ENCODE results near the gene DNAJC24.
"Not testable (repeated sequence)": the region's sequence is repeated elsewhere in the genome, so short reads cannot be mapped to it uniquely, and the experiment has no call there.

The DNAJC24 gene, protein sequence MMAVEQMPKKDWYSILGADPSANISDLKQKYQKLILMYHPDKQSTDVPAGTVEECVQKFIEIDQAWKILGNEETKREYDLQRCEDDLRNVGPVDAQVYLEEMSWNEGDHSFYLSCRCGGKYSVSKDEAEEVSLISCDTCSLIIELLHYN

DNA sequence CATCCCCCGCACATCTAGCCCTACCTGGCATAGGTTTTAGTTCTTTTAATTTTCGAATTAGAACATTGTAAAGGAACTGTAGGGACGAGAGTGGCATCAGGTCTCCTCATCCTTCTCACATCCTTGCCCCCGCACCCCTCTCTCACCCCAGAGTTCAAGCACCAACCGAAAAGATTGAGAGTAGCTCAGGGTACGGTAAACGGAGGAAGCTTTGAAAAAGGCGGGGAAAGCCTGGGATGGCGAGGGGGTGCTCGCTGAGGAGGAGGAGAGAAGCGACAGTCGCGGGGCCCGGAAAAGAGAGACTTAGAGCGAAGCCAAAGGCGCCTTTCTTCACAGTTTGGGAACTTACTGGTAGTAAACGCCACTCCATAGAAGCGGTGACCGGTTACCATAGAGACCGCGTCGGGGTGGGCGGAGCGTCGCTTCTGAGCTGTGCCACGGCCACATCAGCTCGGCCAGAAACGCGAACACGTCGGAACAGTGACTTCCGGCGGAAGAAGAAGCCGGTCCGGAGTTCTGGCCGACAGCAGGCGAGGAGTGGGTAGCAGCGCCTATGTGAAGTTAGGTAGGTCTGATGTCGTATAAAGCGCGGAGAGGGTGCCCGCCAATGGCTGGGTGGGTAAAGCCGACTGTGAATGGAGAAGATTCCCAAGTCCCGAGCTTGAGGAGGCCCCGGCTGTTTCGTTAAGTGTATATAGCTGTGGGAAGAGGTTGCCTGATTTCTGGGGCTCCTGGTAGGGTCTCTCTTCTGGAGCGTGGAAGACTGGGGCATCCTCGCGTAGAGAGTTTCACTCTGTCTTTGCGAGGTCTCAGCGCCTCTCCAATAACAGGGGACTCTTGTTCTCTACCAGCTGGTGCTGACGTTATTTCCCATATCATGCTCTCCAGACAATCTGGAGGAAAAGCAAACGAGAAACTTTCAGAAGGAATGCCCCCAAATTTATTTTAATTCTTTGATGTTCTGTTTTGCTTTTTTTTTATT, at the start of gene DNAJC24, which contains the start of gene DCDC1:
DNAJC24 (plus strand) TSS at position 513 of the 982 bp plus-strand sequence. CDS start 889 bp downstream, outside the sequence.
DCDC1 (minus strand) TSS at position 392 of the 982 bp plus-strand sequence. CDS start 41,459 bp downstream, outside the sequence.
- DNase-seq (ENCODE audit: low read depth) = peak; percentile 91

DNA sequence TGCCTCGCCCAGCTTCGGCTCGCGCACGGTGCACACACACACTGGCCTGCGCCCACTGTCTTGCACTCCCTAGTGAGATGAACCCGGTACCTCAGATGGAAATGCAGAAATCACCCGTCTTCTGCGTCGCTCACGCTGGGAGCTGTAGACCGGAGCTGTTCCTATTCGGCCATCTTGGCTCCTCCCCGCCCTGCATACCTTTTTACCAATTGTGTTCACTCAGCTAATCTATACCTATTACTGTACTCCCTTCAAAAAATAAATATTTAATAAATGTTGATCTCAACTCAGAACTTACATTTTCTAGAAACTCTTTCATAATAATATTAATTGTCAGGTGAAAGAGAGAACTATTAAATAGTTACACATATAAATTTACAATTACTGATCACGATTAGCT, 48.2 kb upstream of the DNAJC24 start:
- DNase-seq (ENCODE audit: low read depth) = not testable (repeated sequence)

DNA sequence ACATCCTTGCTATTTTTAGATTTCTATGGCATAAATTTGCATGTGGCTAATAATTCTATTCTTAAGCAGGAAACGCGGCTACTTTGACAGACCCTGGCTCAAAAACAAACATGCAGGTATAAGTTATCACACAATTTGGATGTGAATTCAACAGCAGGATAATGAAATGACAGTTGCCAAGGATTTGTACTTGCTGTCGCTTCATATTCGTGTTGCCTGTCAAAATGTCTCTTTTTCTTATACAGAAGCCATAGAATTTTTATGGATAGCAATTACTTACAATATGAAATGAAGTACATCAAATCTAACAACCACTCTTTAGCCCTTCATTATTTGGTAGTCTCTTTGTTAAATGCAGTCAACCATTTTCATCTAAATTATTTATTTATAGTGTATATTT, 46.5 kb upstream of the DNAJC24 start:
- DNase-seq (ENCODE audit: low read depth) = no peak

DNA sequence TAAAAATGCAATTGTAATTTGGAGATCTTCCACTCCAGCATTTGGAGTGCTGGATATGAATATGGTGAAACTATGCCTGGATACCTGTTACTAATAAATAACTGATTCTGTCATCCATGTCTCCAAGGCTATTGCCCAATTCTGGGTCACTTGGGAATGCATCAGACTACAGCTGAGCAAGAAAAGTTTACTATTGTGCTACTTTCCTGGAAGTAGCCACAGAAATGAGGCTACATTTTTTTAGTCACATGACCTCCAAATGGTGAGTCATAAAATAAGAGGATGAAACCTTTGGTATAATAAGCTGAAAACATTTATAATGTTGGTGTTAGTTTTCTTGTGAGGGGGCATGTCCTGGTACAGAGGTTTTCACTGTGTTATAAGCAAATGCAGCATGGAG, 44.5 kb upstream of the DNAJC24 start:
- no peak for DNase-seq (ENCODE audit: low read depth)

DNA sequence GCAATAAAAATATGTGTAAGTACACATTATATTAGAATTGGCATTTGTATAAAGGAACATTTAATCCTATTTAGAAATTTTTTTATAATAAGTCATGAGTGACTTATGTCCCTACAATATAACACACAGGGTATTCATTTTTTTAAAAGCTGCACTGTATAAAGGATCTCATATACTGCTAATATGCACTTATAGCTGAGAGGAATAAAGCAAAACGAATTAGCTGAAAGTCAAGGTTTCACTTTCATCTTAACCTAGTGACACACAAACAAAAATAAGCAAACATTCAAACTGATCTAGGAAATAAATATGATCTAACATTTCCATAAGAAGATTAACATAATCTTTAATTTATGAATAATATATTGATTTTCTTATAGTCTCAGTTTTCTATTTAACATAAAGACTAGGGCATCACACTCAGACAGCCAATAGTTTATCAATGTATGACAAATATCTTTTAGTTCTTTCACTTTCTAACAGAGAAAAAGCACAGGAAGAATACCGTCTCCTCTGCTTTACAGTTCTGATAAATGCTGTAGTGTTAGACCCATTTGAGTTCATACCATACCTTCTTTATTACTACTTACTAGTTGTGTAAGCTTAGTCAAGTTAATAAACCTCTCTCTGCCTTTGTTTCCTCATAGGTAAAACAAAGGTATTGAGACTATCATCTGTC, 43.1 kb upstream of the DNAJC24 start:
- DNase-seq (ENCODE audit: low read depth) = no peak

DNA sequence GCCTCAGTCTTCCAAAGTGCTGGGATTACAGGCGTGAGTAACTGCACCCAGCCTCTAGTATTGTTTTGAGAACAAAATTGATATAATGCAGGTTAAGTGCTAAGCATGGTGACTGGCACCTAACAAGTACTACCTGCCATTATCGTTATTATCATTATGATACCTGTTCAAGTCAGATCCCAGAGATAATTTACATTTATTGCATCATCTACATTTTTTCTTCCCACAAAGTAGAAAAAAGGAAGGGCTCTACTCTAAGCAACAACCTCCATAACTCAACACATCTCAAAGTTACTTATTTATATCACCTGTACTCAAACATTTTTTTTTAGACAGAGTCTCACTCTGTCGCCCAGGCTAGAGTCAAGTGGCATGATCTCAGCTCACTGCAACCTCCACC, 42.2 kb upstream of the DNAJC24 start:
- no peak for DNase-seq (ENCODE audit: low read depth)

DNA sequence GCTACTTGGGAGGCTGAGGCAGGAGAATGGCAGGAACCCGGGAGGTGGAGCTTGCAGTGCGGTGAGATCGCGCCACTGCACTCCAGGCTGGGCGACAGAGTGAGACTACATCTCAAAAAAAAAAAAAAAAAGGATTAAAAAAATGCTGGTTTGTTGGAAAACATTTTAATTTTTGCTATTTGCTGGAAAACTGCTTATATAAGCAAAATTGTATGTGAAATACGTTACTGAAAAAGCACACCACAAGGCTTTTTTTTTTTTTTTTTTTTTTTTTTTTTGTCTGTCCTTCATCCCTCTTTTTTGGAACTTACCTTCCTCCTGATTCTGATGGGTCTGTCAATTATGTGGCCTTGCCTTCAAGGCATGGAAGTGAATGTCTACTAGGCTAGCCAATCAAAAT, 41.0 kb upstream of the DNAJC24 start:
- DNase-seq (ENCODE audit: low read depth) = no peak

DNA sequence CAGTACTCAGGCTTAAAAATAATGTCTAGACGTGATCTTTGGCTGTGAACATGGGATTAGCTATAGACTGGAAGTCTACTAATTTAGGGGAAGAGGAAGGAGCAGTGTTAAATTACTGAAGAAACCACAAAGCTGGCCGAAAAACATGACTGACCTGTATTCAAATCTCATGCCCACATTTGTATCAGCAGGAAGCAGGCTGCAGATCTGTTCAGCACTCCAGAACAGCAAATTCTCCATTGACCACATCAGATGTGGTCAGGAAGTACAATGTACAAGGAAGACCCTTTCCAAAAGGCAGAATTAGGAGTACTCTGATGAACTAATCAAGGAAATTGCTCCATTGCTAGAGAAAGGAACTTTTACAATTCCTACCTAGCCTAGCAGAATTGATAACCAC, 31.9 kb upstream of the DNAJC24 start:
- DNase-seq (ENCODE audit: low read depth) = no peak

DNA sequence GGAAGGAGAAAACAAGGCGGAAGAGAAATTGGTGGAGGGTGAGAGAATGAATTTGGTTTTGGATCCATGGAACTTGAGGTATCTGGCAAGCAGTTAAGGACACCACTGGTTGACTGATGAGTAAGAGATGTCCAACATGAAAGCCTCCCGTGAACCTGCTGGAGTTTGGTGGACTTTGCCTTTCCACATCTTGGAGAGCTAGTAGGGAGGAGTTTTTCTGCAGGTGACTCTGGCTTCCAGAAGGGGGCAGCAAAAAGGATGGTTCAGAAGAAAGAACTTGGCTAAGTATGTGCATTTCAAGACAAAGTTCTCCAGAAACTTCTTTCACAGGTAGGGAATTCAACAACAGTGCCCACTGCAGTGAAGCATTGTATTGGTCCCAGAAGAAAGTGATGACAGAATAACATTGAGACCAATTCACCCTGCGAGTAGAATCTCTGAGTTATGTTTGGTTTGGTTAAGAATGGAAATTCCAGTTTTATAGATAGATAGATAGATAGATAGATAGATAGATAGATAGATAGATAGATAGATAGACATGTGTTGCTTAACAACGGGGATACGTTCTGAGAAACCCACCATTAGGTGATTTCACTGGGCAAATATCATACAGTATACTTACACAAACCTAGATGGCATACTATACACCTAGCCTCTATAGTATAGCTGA, 28.6 kb upstream of the DNAJC24 start:
- no peak for DNase-seq (ENCODE audit: low read depth)

DNA sequence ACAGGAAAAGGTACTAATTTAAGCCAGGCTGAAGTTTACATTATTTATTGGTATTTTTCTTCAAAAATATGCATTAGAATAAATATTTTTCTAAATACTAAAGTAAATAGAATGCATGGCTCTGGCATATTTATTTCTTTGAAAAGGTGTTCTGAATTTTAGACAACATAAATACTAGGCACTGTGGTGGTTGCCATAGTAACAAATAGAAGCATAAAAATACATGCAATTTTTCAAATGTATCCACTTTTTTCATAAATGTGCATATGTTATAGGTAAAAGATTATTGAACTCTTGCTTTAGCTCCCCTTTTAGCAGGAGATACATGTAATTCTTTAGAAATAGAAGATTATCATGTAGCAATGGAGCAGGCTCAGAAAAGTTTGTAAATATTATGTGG, 18.5 kb upstream of the DNAJC24 start:
- no peak for DNase-seq (ENCODE audit: low read depth)

DNA sequence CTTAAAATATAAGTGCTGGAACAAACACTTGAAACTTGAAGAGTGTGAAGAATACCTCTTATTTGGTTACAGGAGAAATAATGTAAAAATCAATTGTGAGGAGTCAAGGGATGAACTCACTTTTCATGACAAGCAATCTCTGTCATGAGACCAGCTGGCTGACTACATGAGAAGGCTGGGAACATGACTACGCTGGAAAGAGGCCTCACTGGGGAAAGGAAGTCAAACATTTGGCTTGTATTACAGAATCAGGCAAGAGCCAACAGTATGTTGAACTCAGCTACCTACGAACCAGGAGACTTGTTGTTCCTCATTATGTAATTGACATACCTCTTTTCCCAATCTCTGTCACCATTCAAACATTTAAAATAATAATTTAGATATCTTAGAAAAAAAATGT, 14.5 kb upstream of the DNAJC24 start:
- no peak for DNase-seq (ENCODE audit: low read depth)

DNA sequence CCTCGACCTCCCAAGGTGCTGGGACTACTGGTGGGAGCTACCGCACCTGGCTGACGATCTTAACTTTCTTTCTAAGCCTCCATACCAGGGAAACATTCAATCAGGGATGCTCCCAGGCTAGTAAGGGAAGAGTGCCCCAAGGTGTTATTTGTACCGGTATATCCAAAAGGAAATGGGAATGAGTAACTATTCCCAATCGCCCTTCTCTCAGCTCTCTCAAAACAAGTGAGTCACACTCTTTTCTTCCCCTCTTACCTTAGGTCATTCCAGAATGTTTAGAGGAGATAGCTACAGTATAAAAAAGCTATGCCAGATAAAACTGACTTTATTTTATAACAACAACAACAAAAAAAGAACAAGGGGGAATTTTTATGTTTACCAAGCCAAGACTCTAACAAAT, 13.8 kb upstream of the DNAJC24 start:
- no peak for DNase-seq (ENCODE audit: low read depth)

DNA sequence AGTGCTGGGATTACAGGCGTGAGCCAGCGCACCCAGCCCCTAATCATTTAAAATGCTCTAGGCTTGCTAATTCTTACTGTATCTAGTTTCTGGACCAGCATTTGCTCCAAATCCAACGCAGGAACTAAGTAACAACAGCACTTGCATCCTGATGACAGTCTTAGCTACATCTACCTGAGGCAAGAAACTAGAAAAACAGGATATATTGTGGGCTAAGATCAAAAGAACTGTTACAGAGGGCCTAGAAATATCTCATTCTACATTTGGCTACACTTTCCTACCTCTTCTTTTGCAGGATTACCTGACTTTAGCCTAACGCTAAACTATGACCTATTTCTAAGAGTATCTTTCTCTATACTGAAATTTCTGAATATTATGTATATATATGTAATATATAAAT, 7.9 kb upstream of the DNAJC24 start:
- DNase-seq (ENCODE audit: low read depth) = no peak

DNA sequence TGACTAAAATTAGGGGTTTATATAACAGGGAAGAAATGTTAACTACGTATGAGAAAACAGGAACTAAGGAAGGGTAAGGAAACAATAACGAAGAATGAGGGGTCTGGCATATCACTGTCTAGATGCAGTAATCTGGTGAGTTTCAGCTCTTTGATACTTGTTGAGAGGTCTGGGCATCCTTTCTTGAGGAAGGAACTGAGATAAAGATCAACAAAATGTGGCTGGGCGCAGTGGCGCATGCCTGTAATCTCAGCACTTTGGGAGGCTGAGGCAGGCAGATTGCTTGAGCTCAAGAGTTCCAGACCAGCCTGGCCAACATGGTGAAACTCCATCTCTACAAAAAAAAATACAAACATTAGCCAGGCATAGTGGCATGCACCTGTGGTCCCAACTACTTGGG, 2.9 kb upstream of the DNAJC24 start:
- DNase-seq (ENCODE audit: low read depth) = no peak

DNA sequence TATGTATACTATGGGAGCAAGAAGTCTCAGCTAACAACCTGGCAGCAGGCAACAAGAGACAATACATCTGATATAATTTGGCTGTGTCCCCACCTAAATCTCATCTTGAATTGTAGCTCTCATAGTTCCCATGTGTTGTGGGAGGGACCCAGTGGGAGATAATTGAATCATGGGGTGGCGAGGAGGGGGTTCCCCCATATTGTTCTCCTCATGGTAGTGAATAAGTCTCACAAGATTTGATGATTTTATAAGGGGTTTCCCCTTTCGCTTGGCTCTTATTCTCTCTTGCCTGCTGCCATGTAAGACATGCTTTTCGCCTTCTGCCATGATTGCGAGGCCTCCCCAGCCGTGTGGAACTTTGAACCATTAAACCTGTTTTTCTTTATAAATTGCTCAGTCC, 6.2 kb downstream of the DNAJC24 start:
- DNase-seq (ENCODE audit: low read depth) = no peak

DNA sequence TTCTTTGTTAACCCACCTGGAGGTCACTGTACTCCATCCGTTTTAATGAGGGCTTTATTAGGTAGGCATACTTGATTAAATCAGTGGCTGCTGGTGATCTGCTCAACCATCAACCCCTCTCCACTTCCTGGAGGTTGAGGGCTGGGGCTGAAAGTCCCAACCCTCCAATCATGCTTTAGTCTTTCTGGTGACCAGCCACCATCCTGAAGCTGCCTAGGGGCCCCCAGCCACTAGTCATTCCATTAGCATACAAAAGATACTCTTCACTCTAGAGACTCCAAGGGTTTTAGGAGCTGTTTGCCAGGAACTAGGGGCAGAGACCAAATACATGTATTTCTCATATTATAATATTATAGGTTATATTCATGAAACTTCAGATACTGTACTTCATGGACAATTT, 13.5 kb downstream of the DNAJC24 start:
- no peak for DNase-seq (ENCODE audit: low read depth)

DNA sequence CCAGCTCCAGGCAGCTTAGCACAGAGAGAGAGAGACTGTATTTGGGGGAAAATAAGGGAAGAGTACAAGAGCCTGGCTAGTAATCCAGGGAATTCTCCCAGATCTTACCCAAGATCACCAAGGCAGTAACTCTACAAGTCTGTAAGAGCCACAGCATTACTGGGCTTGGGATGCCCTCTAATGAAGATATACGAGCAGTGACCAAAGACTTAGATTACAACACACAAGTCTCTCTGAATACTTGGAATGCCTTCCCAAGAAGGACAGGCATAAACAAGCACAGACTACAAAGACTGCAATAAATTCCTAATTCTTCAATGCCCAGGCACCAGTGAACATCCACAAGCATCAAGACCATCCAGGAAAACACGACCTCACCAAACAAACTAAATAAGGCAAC, 17.7 kb downstream of the DNAJC24 start:
- no peak for DNase-seq (ENCODE audit: low read depth)

DNA sequence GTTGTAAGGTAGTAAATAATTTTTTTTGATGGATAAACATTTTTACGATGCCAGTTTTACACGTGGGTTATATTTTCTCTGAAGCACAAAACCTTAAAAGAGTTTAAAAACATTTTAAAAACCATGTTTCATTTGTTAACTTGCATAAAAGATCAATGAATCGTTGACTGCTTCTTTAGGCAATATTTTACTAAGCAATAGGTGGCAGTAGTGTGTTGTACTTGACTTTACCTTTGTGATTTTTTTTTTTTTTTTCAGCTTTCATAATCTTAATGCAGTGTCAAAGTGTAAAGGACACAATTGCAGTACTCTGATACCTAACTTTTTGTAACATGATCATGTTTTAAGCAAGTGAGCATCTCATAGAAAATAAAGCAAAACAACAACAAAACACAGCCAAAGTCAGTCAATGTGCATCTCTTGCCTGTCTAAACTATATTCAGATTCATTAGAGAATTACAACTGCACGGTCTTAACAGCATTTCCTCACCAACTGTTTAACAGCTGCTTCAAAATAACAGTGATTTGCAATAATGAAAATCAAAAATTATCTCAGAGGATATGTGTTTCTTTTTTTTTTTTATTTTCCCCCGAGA, 27.7 kb downstream of the DNAJC24 start:
- no peak for DNase-seq (ENCODE audit: low read depth)

DNA sequence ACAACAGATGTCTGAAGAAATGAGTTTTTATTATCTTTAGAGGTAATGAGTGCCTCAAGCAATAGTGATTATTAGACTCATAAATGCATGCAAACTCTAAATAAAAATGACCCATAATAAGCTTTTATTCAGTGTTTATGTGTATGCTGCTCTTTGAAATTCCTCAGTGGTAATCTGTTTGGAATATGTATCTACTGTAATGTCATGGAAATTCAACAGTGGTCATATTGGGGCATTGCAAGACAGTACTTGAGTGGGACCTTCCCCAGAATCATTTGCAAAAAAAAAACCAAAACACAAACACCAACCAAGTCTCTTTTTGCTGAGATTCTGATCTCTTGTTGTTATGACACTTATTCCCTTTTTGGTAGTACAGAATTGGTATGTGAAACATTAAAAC, 35.0 kb downstream of the DNAJC24 start:
- DNase-seq (ENCODE audit: low read depth) = no peak

DNA sequence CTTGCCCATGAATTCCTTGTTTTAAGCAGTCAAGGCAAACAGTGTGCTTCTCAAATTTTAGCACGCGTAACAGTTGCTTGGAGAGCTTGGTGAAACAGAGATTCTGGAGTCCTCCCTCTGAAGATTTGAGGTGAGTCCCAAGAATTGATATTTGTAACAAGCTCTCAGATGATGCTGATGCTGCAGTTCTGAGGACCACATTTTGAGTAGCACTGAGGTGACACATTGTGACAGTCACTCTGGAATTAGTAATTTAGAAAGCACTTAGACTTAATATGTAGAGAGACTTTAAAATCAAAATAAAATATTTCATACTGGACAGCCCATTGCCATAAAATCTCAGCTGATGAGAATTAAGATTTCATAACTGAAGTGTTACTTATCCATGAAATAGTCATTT, 38.5 kb downstream of the DNAJC24 start:
- no peak for DNase-seq (ENCODE audit: low read depth)

DNA sequence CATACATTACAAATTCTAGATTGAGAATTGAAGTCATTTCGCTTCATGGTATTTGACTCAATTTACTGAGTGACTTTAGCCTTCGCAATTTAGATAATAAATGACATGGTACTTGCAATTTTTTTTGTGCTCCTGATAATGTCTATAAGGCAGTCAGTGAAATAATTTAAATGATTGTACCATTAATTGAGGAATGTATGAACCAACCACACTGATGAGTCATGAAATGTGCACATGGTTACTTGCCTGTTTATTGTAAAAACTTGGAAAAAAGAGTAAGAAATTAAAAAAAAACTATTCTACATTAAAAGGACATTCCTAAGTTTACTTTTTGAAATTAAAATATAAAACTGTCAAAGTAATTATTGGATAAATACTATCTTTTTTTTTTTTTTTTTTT, 43.3 kb downstream of the DNAJC24 start:
- DNase-seq (ENCODE audit: low read depth) = no peak

DNA sequence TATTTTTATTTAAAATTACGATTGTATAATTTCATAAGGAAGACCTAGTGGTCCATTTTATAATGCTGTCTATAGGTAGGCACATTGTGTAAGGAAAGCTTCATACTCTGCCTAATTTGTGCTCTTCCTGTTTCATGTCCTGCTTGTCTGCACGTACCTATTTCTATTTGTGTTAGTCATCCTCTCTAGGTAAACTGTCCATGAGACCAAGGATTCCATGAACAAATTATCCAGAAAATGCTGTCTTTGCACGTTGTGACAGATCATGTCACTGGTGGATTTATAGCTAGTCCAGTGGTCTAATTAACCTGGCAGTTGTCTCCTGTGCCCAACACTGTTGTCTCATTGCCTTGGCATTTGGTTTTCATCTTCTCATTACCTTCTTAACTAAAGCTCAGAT, 44.7 kb downstream of the DNAJC24 start:
- DNase-seq (ENCODE audit: low read depth) = no peak

Data from stimulated activated CD8-positive, alpha-beta memory T cell treated with anti-CD3 and anti-CD28 coated beads, Interleukin-7, amount 100 ng/mL, for 24 hours (primary cell).